Jurkat, Clone E6-1 (cell line): Measurements from ENCODE around the gene NUTF2. TPM values are rescaled to one million over a fixed set of nuclear protein-coding genes. Genes with fewer than 3 reads are reported as not detected.

Experiments
- DNase-seq: peaks from one replicate; pipeline ENCODE4 v3.0.0-alpha.2; 2011; ENCODE audit warnings: low read depth, low spot score
- H3K4me3 ChIP-seq: 2 replicates; pipeline ENCODE4 v1.5.1; 2011; ENCODE audit warnings: mild to moderate bottlenecking, low read length, control low read depth, moderate library complexity
- polyA plus RNA-seq: library from polyadenylated mRNA; unstranded; fragments of >200 nt; gene quantifications from one replicate; pipeline ENCODE4 v1.2.1, GENCODE V29; 2012; ENCODE audit warnings: missing spikeins; ENCODE audit not compliant: insufficient read length, insufficient read depth

Gene NUTF2
- 351 TPM for polyA plus RNA-seq

DNA sequence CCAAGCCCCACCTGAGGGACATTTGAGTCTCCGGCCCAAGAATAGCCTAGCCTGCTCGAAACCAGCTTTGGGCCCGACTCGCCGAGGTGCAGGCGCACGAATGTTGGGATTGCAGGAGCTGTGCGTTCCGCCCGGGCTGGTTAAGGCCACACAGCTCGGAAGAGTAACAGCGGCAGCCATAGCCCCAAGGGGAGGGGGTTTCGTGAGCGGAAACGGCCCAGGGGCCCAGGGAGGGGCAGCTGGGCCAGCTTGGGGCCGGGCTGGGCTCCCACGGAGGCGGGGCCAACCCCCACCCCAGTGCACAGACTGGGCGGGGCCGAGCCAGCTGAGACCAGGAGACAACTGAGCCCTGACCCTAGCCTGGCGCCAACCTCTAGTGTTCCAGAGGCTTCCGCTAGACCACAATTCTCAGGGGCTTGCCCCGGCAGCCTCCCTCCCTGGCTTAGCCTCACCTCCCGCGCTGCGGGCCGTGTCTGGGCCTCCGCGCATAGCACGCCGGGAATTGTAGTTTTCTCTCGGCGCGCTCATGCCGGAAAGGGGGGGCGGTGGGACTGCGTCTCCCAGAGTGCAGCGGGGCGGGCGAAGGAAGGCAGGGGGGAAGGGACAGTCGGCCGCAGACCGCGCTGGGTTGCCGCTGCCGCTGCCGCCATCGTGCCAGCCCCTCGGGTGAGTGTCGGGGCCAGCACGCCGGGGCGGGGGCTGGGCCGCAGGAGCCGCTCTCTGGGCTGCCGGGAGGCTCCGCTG lies at the start of gene NUTF2:
NUTF2 (plus strand) TSS at position 614 of the 744 bp plus-strand sequence. CDS start 18,198 bp downstream, outside the sequence.
- peak; percentile 92 for DNase-seq
- H3K4me3 ChIP-seq, result peak within 1 kb of the TSS; percentile 92

DNA sequence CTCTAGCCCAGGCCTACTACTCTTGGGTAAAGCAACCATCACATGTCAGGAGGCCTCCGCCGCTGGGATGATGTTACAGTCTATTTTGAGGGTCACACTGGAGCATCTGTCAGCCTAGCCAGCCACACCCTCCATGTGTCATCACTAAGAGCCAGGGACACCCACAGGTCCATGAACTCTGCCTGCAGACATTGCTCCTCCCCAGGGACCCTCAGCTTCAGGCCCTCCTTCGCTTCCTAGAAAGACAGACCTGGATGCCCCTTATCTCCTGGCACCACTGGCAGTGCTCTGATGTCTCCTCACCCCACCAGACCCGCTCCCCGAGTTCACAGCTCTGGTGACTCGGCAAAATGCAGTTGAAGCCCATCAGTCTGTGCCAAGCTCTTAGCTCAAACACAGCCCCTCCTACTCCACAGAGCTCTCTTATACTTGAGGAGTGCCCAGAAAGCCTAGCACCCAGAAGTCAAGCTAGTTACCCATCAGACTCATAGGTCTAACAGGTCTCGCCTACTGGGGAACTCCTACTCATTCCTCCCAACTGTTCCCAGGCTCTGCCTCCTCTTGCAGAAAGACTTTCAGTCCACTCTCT lies 46.3 kb upstream of the NUTF2 start:
- H3K4me3 ChIP-seq, result no peak overlapping the region

GRCh38 chr16:67801241-67801640 lies 45.5 kb upstream of the NUTF2 start:
- no peak for DNase-seq
- no peak overlapping the region for H3K4me3 ChIP-seq

More for the DNA sequence above, 46.3 kb upstream of the NUTF2 start:
- no peak for DNase-seq

DNA sequence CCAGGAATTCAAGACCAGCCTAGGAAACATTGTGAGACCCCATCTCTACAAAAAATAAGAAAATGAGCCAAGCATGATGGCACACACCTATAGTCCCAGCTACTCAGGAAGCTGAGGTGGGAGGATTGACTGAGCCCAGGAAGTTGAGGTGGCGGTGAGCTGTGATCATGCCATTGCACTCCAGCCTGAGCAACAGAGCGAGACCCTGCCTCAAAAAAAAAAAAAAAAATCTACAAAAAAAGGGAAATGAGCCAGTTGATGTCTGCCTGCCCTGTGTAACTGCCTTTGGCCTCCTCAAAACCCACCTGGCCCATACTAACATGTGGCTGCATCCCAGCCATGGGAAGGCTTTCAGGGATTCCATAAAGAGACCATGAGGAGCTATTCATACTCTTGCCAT lies 44.9 kb upstream of the NUTF2 start:
- no peak overlapping the region for H3K4me3 ChIP-seq
- DNase-seq, result peak; percentile 76

DNA sequence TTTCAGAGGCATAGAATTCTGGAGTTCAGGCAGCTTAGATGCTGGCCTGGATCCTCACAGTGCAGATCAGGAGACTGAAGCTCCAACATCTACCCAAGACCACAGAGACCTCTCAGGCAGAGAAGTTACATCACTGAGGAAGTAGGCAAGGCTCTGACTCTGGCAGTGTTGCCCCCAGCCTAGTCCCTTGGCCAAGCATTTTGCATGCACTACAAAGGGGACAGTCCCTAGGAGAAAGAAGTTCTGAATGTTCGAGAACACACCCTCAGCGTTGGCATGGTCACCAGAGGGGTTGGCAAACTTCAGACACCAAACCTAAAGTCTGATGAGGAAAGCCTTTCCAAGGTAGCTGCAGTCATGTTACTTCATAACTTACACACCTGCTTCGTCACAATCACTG lies 42.8 kb upstream of the NUTF2 start:
- H3K4me3 ChIP-seq, result no peak overlapping the region
- no peak for DNase-seq

- H3K4me3 ChIP-seq, result peak overlapping the region; percentile 98
- DNase-seq, result no peak
Observed at GRCh38 chr16:67804853-67805542, 41.7 kb upstream of the NUTF2 start.

- no peak for DNase-seq
- H3K4me3 ChIP-seq, result peak overlapping the region; percentile 98
Observed at GRCh38 chr16:67805718-67806427, 40.9 kb upstream of the NUTF2 start.

DNA sequence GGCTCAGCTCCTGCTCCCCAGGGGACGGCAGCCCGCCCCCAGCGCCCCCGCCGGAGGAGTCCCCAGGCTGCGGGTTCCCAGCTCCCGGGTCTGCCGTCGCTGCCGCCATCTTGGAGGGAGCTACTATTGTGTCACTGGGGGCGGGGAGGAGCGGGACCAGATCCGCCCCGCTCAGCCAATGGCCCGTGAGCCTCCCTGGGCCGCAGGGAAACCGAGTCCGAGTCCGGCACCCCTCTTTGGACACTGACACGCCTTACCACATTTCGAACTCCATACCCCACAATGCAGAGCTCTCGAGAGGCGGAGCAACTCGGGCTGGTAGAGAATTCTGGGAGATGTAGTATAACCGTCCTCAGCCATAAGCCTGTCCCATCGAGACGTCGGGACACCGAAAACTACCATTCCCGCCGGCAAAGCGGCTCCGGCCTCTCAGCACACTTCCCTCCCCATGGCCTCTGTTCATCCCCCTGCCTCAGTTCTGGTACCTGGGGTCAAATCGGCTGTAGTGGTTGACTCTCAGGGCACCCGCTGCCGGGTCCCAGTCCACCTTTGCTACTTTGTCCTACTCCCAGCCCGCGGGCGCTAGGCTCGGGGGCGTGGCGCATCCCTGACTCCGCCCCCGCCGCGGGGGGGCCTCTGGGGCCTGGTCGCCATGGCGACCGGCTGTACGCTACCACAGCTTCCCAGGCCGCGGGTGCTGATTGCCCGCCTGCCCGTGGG lies 40.1 kb upstream of the NUTF2 start, which contains the start of the genes RANBP10 and TSNAXIP1:
RANBP10 (minus strand) TSS at position 133 of the 720 bp plus-strand sequence; CDS start at position 109, 24 bp downstream.
TSNAXIP1 (plus strand) TSS at position 462 of the 720 bp plus-strand sequence. CDS start 261 bp downstream, outside the sequence.
- peak; percentile 98 for DNase-seq
- H3K4me3 ChIP-seq, result peak within 1 kb of the TSS; percentile 98

DNA sequence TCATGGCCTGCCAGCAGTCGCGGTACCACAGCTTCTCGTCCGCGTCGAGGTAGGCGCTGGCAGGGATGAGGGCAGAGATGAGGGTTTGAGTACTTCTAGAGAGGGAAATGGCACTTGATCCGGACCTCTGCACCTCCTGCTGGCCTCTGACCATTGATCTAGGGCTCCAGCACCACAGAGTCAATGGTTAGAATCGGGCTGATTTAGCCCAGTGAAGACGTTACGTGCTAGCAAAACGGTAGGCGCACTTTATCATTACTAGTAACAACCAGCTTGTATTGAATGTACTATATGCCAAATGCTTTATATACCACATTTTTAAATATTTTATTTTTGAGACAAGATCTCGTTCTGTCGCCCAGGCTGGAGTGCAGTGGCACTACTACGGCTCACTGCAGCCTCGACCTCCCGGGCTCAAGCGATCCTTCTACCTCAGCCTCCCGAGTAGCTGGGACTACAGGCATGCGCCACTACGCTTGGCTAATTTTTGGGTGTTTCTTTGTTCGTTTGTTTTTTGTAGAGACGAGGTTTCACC lies 39.5 kb upstream of the NUTF2 start:
- DNase-seq, result no peak

DNA sequence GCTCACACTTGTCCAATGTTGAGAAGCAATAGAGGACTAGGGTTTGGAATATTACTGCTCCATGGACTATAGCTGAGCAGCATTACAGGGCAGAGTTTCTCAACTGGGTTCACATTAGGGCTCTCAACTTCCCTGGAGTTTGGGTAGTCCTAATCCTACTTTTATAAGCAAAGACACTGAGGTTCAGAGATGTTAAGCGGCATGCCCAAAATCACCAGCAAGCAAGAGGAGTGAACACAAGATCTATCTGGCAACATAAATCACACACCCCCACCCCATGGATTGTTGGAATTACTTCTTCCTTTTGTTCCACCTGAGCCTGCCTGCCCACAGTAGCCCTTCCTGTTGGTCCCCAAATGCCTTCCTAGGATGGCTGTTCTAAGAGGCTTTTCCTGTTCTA lies 34.8 kb upstream of the NUTF2 start:
- DNase-seq, result no peak
- no peak overlapping the region for H3K4me3 ChIP-seq

More for the DNA sequence above, 39.5 kb upstream of the NUTF2 start:
- H3K4me3 ChIP-seq, result peak overlapping the region; percentile 98

DNA sequence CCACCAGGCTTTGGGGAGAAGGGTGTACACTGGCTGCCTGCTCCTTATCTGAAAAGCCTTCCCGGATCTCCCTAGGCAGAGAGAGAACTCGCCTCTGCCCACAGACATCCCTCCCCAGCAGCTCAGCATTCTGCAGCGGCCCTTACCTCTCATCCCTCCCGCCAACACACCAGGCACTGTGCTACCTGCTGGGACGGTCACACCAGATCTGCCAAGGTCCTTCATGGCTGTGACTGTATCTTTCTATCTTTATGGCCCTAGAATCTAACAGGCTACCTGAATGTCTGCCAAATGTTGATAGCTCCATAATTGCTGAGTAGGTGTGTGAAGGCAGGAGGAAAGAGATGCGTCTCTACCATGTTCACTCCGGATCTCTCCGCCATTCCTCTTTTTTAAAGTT lies 32.2 kb upstream of the NUTF2 start:
- H3K4me3 ChIP-seq, result no peak overlapping the region
- DNase-seq, result no peak

DNA sequence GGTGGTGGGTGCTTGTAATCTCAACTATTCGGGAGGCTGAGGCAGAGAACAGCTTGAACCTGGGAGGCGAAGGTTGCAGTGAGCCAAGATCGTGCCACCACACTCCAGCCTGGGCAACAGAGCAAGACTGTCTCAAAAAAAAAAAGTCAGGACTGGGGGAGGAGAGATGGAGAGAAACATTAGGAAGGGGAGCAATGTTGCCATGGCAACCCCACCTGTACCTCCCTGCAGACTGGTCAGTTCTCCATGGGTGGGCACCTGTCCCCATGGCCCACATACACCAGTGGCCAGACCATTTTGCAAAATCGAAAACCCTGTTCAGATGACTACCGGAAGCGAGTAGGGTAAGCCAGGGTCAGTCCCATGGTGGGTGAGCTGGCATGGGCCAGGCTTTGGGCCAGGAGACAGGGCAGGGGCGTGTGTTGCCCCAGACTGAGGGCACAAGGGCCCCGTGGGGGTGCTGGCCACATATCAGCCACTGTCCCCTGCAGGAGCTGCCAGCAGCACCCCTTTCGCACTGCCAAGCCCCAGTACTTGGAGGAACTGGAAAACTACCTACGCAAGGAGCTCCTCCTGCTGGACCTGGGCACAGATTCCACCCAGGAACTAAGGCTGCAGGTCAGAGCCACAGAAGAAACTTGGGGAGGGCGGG lies 26.0 kb upstream of the NUTF2 start:
- no peak overlapping the region for H3K4me3 ChIP-seq
- no peak for DNase-seq

DNA sequence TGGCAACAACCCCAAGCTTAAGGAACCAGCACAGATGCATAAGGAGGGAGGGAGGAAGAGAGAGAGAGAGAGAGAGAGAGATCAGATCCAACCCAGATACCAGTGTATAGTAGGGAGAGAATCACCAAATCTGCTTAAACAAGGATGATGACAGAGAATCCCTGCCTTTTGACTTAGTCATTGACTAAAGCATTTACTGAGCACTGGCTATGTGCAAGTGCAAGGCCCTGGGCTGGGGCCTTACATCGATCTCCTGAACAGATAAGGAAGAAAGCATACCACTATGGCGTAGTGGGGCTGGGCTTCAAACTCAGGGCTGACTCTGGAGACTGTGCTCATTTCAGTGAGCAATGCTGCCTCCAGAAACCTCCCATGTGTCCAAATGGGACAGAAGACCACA lies 24.2 kb upstream of the NUTF2 start:
- DNase-seq, result no peak
- no peak overlapping the region for H3K4me3 ChIP-seq

DNA sequence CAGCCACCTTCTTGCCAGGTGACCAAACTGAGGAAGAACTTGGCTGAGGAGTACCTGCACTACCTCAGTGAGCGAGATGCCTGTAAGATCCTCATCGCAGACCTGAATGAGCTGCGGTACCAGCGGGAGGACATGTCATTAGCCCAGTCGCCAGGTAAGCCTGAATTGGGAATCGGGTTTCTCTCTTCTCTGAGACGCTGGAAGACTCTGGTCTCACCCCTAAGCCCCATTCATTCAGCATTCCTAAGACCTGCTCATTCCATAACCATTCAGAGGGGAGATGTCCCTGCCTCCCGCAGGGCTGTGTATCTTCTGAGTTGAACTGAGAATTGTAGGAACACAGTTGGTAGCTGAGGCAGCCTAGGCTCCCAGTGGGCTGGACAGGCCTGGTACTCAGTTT lies 21.6 kb upstream of the NUTF2 start:
- H3K4me3 ChIP-seq, result no peak overlapping the region
- DNase-seq, result no peak

- DNase-seq, result no peak
- no peak overlapping the region for H3K4me3 ChIP-seq
Observed at GRCh38 chr16:67825906-67826305, 20.8 kb upstream of the NUTF2 start.

GRCh38 chr16:67828651-67829050 lies 18.1 kb upstream of the NUTF2 start:
- DNase-seq, result no peak
- H3K4me3 ChIP-seq, result no peak overlapping the region

- peak overlapping the region; percentile 68 for H3K4me3 ChIP-seq
- no peak for DNase-seq
Observed at GRCh38 chr16:67833030-67833414, 13.7 kb upstream of the NUTF2 start.
